IPS-20b (cell line): ENCODE results near the gene GEMIN5.
"Not testable (repeated sequence)": the region's sequence is repeated elsewhere in the genome, so short reads cannot be mapped to it uniquely, and the experiment has no call there.

ENCODE experiments used
- H3K27ac ChIP-seq: one replicate; pipeline ENCODE4 v1.5.1; 2013; ENCODE audit warnings: low read length
- H3K27me3 ChIP-seq: 2 replicates; pipeline ENCODE4 v1.6.1; 2013; ENCODE audit warnings: mild to moderate bottlenecking, low read length, inconsistent platforms; ENCODE audit not compliant: insufficient read depth
- H3K36me3 ChIP-seq: 2 replicates; pipeline ENCODE4 v1.6.1; 2013; ENCODE audit warnings: low read depth, mild to moderate bottlenecking, inconsistent platforms, low read length, moderate library complexity; ENCODE audit not compliant: insufficient read depth
- H3K4me1 ChIP-seq: 2 replicates; pipeline ENCODE4 v1.6.1; 2013; ENCODE audit warnings: mild to moderate bottlenecking, control low read depth, inconsistent platforms, low read length, moderate library complexity; ENCODE audit not compliant: insufficient read depth
- H3K4me3 ChIP-seq: 2 replicates; pipeline ENCODE4 v1.5.1; 2013; ENCODE audit warnings: mild to moderate bottlenecking, low read length, inconsistent platforms
- H3K9ac ChIP-seq: 2 replicates; pipeline ENCODE4 v1.6.1; 2013; ENCODE audit warnings: low read depth, mild to moderate bottlenecking, inconsistent platforms, low read length, moderate library complexity
- H3K9me3 ChIP-seq: 2 replicates; pipeline ENCODE4 v1.6.1; 2013; ENCODE audit warnings: mild to moderate bottlenecking, low read depth, low read length, inconsistent platforms; ENCODE audit not compliant: insufficient read depth

The GEMIN5 gene

GRCh38 chr5:154940772-154941620, 3.0 kb upstream of the GEMIN5 start, which contains the start of gene MRPL22:
Gene MRPL22, plus strand, starts transcription at chr5:154941073. Its CDS starts 38 bp downstream, at chr5:154941111.
- H3K4me3 ChIP-seq: peak within 1 kb of the TSS; percentile 99

GRCh38 chr5:154940375-154940771, 2.4 kb upstream of the GEMIN5 start:
- no peaks in the 10 kb centered on the region for H3K27me3 ChIP-seq
- H3K27ac ChIP-seq: no peak overlapping the region
- H3K9ac ChIP-seq: peak overlapping the region; percentile 93
- H3K4me3 ChIP-seq: peak overlapping the region; percentile 99
- H3K9me3 ChIP-seq: no peaks in the 10 kb centered on the region
- peaks cover 8% of the 10 kb centered on the region; the same call in 1 of the 2 replicates for H3K4me1 ChIP-seq
- H3K36me3 ChIP-seq: peaks cover 4% of the 10 kb centered on the region

More at GRCh38 chr5:154940772-154941620, 3.0 kb upstream of the GEMIN5 start, which contains the start of gene MRPL22:
- Histone ChIP-seq H3K27me3 (no peaks in the 10 kb centered on the region), H3K36me3 (no peaks in the 10 kb centered on the region; the same call in 1 of the 2 replicates), H3K9me3 (no peaks in the 10 kb centered on the region), H3K27ac (peak within 1 kb of the TSS; percentile 1), H3K4me1 (peaks cover 8% of the 10 kb centered on the region; the same call in 1 of the 2 replicates), H3K9ac (peak within 1 kb of the TSS; percentile 93)

- not testable (repeated sequence) for H3K4me1 ChIP-seq, H3K9me3 ChIP-seq, H3K27ac ChIP-seq
Measured at GRCh38 chr5:154939387-154939786, 1.4 kb upstream of the GEMIN5 start.

GRCh38 chr5:154937186-154937717, 759 bp downstream of the GEMIN5 start:
- peaks cover 26% of the 10 kb centered on the region for H3K36me3 ChIP-seq
- H3K27me3 ChIP-seq: no peaks in the 10 kb centered on the region
- no peak overlapping the region for H3K27ac ChIP-seq
- no peaks in the 10 kb centered on the region for H3K9me3 ChIP-seq
- peaks cover 8% of the 10 kb centered on the region; the same call in 1 of the 2 replicates for H3K4me1 ChIP-seq
- peak overlapping the region; percentile 78 for H3K9ac ChIP-seq
- H3K4me3 ChIP-seq: peak overlapping the region; percentile 78

More at GRCh38 chr5:154939387-154939786, 1.4 kb upstream of the GEMIN5 start:
- H3K27me3 ChIP-seq, H3K9ac ChIP-seq, H3K4me3 ChIP-seq: not testable (repeated sequence)
- peaks cover 14% of the 10 kb centered on the region for H3K36me3 ChIP-seq

GRCh38 chr5:154934881-154935280, 3.1 kb downstream of the GEMIN5 start:
- Histone ChIP-seq H3K9me3 (no peaks in the 10 kb centered on the region), H3K4me3 (no peak overlapping the region), H3K9ac (no peak overlapping the region), H3K27me3 (no peaks in the 10 kb centered on the region), H3K36me3 (peaks cover 49% of the 10 kb centered on the region), H3K4me1 (peaks cover 8% of the 10 kb centered on the region; the same call in 1 of the 2 replicates), H3K27ac (no peak overlapping the region)

GRCh38 chr5:154933537-154933936, 4.5 kb downstream of the GEMIN5 start:
- H3K4me1 ChIP-seq: peaks cover 8% of the 10 kb centered on the region; the same call in 1 of the 2 replicates
- no peak overlapping the region for H3K9ac ChIP-seq
- no peaks in the 10 kb centered on the region for H3K9me3 ChIP-seq
- no peak overlapping the region for H3K27ac ChIP-seq
- H3K4me3 ChIP-seq: no peak overlapping the region
- H3K36me3 ChIP-seq: peaks cover 60% of the 10 kb centered on the region
- H3K27me3 ChIP-seq: no peaks in the 10 kb centered on the region

GRCh38 chr5:154923441-154924430, 14.3 kb downstream of the GEMIN5 start:
- peaks cover 89% of the 10 kb centered on the region for H3K36me3 ChIP-seq
- H3K9me3 ChIP-seq: no peaks in the 10 kb centered on the region
- H3K27me3 ChIP-seq: no peaks in the 10 kb centered on the region
- H3K27ac ChIP-seq: no peak overlapping the region
- no peak overlapping the region for H3K9ac ChIP-seq
- H3K4me3 ChIP-seq: no peak overlapping the region
- H3K4me1 ChIP-seq: no peaks in the 10 kb centered on the region; the same call in 1 of the 2 replicates

- no peaks in the 10 kb centered on the region for H3K27me3 ChIP-seq
- peaks cover 84% of the 10 kb centered on the region for H3K36me3 ChIP-seq
- no peak overlapping the region for H3K4me3 ChIP-seq
- no peak overlapping the region for H3K9ac ChIP-seq
- no peak overlapping the region for H3K27ac ChIP-seq
- no peaks in the 10 kb centered on the region; the same call in 1 of the 2 replicates for H3K4me1 ChIP-seq
- no peaks in the 10 kb centered on the region for H3K9me3 ChIP-seq
Measured at GRCh38 chr5:154917757-154918156, 20.3 kb downstream of the GEMIN5 start.

- Histone ChIP-seq H3K36me3 (peaks cover 92% of the 10 kb centered on the region), H3K27ac (no peak overlapping the region), H3K4me3 (no peak overlapping the region), H3K9ac (no peak overlapping the region), H3K27me3 (no peaks in the 10 kb centered on the region), H3K9me3 (no peaks in the 10 kb centered on the region), H3K4me1 (no peaks in the 10 kb centered on the region; the same call in 1 of the 2 replicates)
Measured at GRCh38 chr5:154916874-154917273, 21.1 kb downstream of the GEMIN5 start.

- H3K36me3 ChIP-seq: peaks cover 98% of the 10 kb centered on the region
- not testable (repeated sequence) for H3K27ac ChIP-seq, H3K4me3 ChIP-seq, H3K27me3 ChIP-seq, H3K9ac ChIP-seq, H3K9me3 ChIP-seq, H3K4me1 ChIP-seq
Measured at GRCh38 chr5:154905601-154906000, 32.4 kb downstream of the GEMIN5 start.

GRCh38 chr5:154901913-154902312, 36.1 kb downstream of the GEMIN5 start:
- Histone ChIP-seq H3K4me1 (no peaks in the 10 kb centered on the region), H3K9me3 (no peaks in the 10 kb centered on the region), H3K27me3 (no peaks in the 10 kb centered on the region), H3K36me3 (peaks cover 100% of the 10 kb centered on the region), H3K4me3 (no peak overlapping the region), H3K9ac (no peak overlapping the region), H3K27ac (no peak overlapping the region)
